ENCODE measurements around the gene FOXP1. TPM values are rescaled to one million over a fixed set of nuclear protein-coding genes. Genes with fewer than 3 reads are reported as not detected.

FOXP1 gene
- total RNA-seq, 1 donor from 2014 or later = 72.3 TPM

DNA sequence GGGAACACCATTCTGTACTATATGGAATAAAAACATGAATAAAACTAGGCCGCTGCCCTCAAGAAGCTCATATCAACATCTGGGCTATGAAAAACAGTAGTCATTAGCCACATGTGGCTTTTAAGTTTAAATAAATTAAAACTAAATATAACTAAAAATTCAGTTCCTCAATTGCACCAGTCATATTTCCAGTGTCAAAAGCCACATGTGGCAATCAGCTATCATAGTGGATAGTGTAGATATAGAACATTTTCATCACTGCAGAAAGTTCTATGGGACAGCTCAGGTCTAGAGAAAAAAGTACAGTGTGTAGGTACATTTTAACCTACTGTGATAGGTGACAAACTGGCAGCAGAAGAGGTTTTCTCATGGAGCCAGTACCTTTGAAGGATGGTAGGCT lies 261.4 kb downstream of the FOXP1 start:
- DNase-seq = no peak

DNA sequence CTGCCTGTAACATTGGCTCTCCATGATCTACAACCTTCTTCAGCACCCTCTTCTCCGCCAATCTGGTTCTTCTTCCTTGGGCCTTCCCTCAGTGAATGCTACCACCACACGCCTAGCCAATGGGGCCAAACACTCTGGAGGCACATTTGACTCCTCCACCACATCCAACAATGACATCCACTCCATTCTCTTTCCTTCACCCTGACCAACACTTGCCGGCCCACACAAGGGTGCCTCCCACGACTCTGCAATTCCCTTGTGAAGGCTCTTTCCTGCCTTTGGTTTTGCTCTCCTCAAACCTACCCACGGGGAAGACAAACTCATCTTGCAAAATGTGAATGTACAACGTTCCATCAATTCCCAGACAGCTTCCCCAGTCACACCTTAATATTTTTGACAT lies 263.8 kb downstream of the FOXP1 start:
- DNase-seq = no peak

DNA sequence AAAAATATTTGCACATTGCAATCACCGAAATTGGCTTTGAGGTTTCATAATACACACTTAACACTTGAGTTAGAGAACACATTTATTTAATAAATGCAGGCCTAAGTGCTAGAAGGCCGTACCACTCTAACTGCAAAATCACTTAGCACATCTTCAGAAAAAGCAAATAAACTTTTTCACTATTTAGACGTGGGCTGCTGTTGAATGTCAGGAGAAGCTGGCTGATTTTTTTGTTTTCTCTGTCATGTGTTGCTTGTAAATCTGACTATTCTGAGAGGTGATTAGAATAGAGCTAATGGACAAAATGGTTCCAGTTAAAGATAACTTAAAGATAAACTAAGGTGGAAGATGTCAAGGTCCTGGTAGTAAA lies 265.1 kb downstream of the FOXP1 start:
- no peak for DNase-seq

DNA sequence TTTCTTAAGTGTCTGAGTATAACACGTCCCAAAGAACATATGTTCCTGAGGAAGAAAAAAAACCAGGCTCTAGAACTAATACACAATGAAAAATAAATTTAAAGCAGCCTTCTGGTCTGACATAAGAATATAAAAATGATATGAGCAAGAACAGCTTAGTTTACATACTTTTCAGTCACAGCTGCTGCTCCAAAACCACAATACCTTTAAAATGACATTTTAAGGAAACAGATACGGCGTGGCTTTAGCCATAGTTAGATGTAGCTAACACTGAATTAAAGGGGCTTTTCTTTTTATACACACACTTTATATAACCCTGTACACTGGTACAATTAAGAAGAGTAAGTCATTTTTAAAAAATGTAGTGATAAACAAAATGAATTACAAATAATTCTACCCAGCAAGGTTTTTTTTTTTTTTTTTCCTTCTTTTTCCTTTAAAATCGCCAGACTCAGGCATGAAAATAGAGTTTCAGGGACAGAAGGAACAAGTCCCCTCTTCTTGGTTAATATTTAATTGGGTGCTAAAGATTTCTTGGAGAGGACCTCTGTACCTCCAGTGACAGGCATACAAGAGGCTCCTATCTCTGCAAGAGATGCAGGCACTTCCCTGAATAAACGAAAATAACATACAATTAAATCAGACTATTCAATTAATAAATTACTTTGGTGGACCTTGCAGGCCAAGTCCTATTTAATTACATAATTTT lies 265.6 kb downstream of the FOXP1 start:
- DNase-seq = no peak

DNA sequence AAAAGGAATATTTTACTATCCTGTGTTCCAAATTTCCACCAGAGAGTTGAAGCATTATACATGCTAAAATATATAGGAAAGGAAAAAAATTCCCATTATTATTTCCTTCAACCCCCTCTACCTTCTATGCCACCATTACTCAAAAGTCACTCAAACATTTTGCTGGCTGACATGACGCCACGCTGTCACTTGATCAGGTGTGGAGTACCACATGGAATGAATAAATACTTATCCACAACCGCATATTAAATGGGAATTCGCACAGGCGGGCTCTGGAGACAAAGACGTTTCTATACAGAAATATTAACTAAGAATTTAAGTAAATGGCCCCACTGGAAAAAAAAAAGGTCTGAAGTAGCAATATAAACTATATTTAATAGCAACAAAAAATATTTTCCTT lies 266.4 kb downstream of the FOXP1 start:
- no peak for DNase-seq

DNA sequence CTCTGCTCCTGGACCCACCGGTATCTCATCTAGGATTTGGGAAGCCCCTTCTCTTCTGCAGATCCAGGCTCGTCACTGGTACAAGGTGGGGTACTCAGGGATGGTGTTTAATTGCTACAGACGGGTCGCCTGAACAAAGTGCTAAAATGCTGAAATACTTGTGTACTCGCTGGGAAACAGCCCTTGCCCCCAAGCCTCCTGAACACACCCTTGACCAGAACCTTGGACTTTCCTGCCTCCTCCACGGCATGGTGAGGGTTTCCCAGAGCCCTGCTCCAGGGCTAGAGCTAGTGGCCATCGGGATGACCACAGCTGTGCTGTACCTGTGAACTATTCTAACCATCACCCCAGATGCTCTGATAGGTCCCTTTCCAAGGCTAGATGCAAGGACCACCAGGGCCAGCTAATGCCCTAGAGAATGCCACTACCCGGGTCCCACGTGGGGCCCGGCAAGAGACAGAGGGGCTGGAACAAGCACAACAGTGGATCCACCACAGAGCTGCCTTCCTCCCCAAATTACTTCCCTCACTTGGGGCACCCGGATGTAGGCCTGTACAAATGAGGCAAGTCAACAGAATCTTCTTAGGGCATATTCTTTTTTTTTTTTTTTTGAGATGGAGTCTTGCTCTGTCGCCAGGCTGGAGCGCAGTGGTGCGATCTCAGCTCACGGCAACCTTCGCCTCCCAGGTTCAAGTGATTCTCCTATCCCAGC lies 267.3 kb downstream of the FOXP1 start:
- no peak for DNase-seq

DNA sequence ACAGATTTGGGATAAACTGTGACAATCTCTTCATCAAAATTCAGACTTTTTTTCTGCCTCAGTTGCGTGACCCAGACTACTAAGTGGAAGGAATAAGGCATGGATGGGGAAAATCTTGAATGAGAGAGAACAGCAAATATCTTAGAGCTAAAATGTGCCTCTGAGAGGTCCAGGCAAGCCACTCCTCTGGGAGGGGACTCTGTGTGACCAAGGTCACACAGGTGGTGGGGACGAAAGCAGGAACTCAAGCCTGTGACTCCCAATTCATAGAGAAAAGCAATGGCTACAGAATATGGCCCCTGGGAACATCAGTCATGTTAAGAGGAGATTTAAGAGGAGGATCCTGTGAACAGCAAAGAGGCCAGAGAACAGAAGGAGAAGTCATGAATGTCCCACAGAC lies 268.1 kb downstream of the FOXP1 start:
- DNase-seq = no peak

DNA sequence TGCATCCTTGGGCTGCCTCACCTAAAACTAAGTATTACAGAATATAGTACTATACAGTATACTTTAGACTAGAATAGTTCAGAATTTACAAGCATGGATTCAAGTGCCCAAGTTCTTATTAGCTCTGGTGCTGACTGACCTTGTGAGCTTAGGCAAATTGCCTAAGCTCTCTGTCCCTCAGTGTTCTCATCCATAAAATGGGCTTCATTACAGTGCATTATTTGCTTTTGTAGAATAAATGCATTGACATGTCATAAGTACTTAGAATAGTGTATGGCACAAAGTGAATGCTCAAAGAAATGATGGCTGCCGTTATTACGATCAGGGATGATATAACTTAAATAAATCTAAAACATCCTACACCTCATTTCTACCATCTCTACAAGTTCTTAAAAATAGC lies 269.7 kb downstream of the FOXP1 start:
- no peak for DNase-seq

DNA sequence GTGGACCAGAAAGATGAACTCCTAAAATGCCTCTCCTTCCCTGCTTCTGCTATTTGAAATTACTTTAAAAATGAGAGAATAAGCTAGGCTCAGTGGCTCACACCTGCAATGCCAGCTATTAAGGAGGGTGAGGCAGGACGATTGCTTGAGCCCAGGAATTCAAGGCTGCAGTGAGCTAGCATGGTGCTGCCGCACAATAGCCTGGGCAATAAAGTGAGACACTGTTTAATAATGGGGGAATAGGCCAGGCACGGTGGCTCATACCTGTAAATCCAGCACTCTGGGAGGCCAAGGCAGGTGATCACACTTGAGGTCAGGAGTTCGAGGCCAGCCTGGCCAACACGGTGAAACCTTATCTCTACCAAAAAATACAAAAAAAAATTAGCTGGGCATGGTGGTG lies 271.1 kb downstream of the FOXP1 start:
- DNase-seq = no peak

DNA sequence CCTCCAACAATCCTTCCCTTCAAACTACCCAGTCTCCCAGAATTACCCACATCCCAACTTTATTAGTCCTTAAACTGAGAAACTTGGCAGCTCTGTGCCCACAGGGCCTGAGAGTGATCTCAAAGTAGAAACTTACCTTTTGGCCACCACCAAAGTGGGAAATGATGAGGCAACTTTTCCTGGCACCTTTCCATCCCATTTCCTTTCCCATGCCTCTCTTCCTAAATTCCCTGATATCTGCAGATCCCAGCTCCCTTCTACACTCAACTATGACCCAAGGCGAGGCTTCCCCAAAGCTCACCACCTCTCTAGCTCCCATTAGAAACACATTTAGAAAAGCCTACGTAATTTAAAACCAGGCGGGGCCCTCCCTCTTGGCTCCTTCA lies 271.9 kb downstream of the FOXP1 start:
- DNase-seq = peak; percentile 79

DNA sequence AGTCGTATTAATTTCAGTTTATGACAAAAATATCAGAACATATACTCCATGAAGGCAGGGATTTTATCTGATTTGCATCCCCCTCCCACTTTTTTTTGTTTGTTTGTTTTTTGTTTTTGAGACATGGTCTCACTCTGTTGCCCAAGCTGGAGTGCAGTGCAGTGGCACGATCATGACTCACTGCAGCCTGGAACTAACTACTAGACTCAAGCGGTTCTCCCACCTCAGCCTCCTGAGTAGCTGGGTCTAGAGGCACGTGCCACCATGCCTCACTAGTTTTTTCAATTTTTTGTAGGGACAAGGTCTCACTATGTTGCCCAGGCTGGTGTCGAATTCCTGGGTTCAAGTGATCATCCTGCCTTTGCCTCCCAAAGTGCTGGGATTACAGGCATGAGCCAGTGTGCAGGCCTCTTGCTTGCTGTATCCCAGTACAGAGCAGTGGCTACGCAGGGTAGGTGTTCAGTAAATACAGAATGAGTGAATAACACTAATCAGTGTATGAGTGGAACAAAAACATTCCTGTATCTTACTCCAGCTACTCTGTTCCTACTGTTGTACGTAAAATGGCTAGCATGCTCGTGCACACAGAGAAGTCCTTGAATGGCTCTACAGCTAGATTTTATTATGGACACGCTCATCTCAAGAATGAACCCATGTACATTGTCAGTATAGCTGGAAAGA lies 272.4 kb downstream of the FOXP1 start:
- DNase-seq = peak; percentile 21

DNA sequence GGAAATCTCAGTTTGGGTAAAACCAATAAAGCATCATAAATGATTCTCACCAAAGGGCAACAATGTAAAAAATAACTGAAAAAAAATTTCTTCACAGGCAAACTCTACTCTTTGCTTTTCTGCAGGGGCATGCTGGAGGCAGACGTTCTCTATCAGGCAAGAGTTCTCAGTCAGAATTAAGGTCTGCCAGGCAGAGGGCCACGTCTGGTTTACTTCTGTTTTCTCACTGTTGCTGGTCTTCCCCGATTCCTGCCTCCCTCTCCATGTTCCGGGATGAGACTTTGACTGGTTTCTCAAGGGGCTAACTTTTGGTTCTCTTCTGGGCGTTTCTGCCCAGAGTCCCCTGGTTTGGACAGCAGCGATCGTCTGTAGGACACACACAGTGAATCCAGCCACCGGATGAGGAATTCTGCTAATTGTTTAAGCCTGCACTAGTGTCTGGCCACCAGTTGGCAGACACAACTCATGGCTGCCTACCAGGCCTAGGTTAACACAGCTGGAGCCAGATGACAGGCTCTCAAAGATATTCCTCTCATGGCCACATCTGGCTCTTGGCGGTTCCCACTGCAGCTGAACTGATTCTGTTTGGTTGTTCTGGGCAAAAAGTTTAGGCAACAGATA lies 273.1 kb downstream of the FOXP1 start:
- peak; percentile 28 for DNase-seq

DNA sequence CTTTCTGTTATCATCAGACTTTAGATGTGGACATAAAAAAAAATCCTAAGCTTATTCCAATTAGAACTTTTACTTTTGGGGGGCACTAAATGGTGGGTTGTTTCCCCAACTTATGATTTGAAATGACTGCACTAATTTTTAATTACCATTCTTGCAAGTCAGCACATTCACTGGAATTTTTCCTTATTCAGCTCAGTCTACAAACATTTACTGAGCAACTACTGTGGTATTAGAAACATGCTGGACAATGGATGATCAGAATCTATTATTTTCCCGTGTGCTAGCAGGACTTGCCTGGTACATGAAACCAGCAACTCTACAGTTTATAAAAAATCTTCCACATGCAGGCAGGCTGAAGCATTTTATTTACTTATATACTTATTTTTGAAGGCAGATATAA lies 273.6 kb downstream of the FOXP1 start:
- DNase-seq = no peak

DNA sequence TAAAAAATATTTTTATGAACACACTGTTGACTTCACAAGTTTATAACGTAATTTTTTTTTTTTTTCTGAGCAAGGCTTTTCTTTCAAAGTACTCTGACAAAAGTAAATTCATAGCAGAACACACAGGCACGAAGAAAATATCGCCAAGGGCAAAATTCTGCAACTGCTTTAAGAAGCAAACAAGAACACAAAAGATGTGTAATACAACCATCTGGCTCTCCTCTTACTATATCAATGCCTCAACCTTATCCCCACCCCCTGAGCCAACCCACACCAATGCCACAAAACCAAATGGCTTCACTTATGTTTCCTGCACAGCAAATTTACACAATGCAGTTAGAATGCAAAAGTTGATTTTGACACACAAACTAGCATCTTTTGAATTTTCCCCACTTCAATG lies 274.2 kb downstream of the FOXP1 start:
- DNase-seq = no peak

DNA sequence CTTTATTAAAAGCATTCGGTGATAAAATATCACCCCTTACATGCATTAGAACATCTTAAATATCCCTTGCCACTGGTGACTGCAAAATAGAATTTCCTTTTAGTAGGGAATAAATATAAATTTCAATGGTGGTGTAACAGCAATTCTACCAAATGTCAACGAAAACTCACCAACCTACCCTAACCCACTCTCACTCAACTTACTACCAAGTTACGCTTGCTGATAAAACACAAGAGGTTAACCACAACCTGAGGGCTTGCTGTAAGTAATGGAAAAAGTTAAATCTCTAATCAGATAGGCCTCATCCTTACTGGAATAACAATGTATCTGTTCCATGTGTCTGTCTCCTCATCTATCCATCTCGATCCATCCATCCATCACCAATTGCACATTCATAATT lies 274.7 kb downstream of the FOXP1 start:
- no peak for DNase-seq

DNA sequence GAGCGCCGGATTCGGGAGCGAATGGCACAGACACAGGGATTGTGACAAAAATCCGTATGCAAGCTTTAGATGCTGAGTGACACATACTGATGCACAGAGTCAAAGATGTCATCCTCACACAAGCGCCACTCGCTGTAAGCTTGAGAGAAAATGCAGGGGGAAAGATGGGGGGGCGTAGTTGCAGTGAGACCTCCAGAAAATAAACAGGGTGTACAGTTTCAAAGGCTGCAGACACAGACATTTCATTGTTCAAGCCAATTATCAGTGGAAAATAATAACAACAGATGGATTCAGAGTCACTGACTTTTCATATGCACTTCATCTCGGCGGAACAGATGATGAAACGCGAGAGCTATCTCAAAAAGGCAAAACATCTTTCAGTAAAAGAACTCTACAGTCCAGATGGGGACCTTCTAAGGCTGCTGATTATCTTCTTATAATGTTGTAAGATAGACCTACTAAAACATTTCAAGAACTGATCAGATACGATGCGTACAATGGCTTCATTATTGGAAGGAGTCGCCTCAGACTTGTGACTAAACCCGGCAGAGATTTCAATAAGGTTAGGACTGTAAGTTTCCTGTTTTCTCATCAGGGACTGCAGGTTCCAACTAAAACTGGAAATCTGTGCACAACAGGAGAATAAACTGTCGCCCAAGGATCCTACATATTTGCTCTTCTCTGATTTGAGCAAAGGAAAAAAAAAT lies 275.4 kb downstream of the FOXP1 start:
- DNase-seq = peak; percentile 51

DNA sequence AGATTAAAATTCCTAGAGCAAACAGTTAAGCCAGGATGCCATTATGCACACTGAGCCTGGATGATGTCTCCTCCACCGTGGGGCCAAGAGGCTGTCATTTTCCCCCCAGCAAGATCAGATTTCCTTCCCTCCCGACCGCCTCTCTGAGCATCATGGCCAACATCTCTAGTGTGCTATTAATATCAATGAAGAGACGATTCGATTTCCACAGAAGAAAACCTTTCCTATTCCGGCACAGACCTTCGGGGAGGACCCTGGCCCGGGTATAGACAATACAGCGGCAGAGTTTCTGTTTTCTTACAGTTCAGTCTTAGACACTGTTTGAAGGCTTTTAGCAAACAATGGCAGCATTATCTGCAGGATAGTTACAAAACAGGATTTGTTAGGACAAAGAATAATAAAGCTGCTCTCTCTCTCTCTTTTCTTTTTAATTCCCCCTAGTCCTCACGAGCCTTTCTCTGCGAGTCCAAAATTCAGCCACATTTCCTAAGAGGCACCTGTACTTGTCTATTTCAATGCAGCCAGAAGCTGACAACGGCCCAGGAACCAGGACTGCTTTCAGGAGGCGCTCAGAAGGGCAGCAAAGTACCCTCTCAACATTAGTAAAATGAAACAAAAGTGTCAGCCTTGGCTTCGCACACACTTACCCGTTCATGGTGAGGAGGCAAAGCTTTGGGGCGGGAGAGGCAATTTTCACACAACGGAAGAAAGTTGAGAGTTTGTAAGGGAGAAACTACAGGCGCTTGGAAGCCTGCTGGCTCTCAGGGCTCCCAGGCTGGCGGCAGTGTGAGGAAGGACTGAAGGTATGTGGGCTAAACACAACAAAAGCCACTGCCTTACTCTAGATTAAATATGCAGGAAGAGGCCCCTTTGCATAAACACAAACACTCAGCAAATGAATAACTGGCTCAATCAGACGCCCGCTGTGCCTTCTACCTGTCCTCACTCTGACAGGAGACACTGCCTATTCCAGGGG lies 278.0 kb downstream of the FOXP1 start:
- DNase-seq = peak; percentile 57

DNA sequence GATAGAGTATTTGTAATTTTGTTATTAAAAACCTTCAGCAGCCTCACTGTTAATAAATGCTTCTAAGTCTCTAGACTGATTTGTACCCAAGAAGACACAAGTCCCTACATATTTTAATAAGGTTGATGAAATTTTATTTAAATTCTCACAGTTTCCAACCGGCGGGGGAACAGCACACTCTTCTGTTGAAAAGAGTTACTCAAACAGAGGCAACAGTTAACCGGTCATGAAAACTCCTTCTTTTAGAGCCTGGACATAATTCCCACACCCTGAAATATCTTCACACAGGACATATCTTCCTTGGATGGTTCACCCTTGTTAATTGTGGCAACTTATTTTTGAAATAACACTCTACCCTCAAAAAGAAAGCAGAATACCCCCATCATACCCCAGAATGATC lies 278.8 kb downstream of the FOXP1 start:
- DNase-seq = peak; percentile 78

DNA sequence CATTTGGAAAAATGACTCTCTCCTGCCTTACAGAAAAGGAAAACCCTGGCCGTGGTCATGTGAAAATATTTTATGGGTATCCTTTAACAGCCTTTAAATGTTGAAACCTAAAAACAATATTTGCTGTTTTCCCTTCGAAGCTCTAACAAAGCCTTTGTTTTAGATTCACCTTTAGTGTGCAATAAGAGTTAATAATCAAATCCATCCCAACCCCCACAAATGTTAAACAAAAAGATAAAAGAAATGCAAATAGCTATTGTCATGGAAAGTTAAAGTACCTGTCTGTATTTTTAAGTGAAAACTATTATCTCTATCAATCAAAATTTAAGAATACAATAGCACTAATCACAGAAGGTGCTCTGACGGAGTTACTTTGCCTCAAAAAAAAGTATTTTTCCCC lies 279.3 kb downstream of the FOXP1 start:
- no peak for DNase-seq

DNA sequence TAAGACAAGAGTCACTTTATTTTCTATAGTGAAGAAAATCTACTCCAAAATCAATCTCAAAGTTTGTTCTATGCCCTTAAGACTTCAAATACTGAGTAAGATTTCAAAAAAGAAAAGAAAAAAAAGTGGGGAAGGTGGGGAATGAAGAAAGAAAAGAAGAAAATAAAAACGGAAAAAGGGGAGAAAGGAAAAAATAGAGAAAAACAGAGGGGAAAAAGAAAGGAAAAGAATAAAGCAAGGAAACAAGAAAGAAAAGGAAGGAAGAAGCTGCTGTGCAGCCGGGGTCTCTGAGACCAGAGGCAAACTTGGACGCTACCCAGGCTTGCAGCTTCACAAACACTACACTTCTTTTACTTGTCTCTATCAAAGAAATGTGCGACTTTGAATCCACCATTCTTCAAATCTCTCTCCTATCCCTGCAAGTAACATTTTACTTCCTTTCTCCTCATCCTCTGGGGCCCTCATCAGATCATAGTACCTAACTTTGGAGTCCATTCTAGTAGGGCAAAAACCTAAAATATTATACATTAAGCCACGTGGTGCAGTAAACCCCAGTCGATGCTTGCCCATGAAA lies 279.8 kb downstream of the FOXP1 start:
- DNase-seq = peak; percentile 28

DNA sequence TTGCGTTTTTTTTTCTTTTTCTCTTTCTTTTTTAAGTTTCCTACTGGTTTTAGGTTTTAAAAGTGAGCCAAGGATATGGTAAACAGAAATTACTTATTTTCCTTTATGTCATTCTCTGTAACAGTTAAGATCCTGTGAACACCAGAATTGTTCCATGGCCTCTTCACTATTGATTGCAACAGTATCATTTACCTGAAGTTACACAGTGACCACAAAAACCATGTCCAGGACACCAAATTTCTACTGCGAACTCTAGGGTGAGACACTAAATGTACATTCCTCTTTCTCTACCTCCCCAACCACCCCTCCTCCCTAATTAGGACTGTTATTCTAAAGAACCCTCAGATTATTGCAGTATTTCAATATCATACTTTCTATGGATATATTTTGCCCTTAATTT lies 280.9 kb downstream of the FOXP1 start:
- DNase-seq = no peak
